Ishikawa (cell line): ENCODE results near the gene REEP3.

Experiments used
- CEBPB ChIP-seq: IDR thresholded peaks from 2 replicates; pipeline ENCODE4 v1.6.1; 2012
- CREB1 ChIP-seq: IDR thresholded peaks from 2 replicates; pipeline ENCODE4 v1.6.1; 2012; ENCODE audit warnings: low read depth
- EGR1 ChIP-seq: IDR thresholded peaks from 2 replicates; pipeline ENCODE4 v1.6.1; 2012
- EP300 ChIP-seq: IDR thresholded peaks from 2 replicates; pipeline ENCODE4 v1.6.1; 2012; ENCODE audit warnings: borderline replicate concordance
- FOXM1 ChIP-seq: IDR thresholded peaks from 2 replicates; pipeline ENCODE4 v1.6.1; 2012; ENCODE audit warnings: low read depth, borderline replicate concordance
- MAX ChIP-seq: IDR thresholded peaks from 2 replicates; pipeline ENCODE4 v1.6.1; 2012
- NFIC ChIP-seq: IDR thresholded peaks from 2 replicates; pipeline ENCODE4 v1.6.1; 2012
- RAD21 ChIP-seq: IDR thresholded peaks from 2 replicates; pipeline ENCODE4 v1.6.1; 2012; ENCODE audit warnings: low read depth
- TAF1 ChIP-seq: IDR thresholded peaks from 2 replicates; pipeline ENCODE4 v1.6.1; 2012; ENCODE audit warnings: low read depth, mild to moderate bottlenecking
- TCF12 ChIP-seq: IDR thresholded peaks from 2 replicates; pipeline ENCODE4 v1.6.1; 2012; ENCODE audit warnings: low read depth
- TEAD4 ChIP-seq: IDR thresholded peaks from 2 replicates; pipeline ENCODE4 v1.6.1; 2012
- USF1 ChIP-seq: IDR thresholded peaks from 2 replicates; pipeline ENCODE4 v1.6.1; 2012
- YY1 ChIP-seq: IDR thresholded peaks from 2 replicates; pipeline ENCODE4 v1.6.1; 2012; ENCODE audit warnings: low read depth
- ZBTB7A ChIP-seq: IDR thresholded peaks from 2 replicates; pipeline ENCODE4 v1.6.1; 2012; ENCODE audit warnings: low read depth
- TF ChIP-seq, protein P1 (sequence below): IDR thresholded peaks from 2 replicates; pipeline ENCODE4 v1.6.1; 2012; ENCODE audit warnings: low read depth, mild to moderate bottlenecking

REEP3 gene

GRCh38 chr10:63618552-63618951 lies 97.4 kb downstream of the REEP3 start:
- no peak for TF ChIP-seq ZBTB7A

DNA sequence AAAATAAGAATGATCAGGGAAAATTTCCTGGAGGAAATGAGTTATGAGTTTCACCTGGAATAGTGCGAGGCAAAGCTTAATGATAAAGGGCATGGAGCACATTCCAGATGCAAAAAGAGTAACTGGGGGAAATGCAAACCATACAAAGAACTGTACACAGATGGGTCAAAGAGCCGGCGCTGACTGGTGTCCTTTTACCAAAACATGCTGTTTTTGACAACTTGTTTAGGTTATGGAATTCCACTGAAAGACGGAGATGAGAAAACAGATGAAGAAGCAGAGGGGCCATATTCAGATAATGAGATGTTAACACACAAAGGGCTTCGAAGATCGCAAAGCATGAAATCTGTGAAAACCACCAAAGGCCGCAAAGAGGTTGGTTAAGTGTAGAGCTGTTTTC lies 98.2 kb downstream of the REEP3 start:
- TF ChIP-seq RAD21 (no peak), FOXM1 (no peak)

DNA sequence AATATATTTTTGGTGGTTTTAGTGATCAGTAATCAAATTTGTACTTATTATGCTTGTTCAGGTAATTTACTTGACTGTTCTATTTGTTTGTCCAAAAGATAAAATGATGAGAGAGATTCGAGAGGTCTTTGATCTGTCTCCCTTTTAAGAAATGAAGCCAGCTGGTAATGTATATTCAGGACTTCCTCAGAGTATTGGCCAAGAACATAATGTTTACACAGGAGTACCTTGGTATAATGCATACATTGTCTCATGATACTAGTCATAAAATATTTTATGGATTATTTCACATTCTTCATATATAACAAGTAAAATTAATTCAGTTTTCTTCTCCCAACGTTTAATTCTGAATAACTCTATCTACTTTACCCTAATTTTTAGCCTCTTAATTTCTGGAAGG lies 100.9 kb downstream of the REEP3 start:
- TF ChIP-seq FOXM1: no peak
- TF ChIP-seq TAF1: no peak
- TF ChIP-seq, protein P1, sequence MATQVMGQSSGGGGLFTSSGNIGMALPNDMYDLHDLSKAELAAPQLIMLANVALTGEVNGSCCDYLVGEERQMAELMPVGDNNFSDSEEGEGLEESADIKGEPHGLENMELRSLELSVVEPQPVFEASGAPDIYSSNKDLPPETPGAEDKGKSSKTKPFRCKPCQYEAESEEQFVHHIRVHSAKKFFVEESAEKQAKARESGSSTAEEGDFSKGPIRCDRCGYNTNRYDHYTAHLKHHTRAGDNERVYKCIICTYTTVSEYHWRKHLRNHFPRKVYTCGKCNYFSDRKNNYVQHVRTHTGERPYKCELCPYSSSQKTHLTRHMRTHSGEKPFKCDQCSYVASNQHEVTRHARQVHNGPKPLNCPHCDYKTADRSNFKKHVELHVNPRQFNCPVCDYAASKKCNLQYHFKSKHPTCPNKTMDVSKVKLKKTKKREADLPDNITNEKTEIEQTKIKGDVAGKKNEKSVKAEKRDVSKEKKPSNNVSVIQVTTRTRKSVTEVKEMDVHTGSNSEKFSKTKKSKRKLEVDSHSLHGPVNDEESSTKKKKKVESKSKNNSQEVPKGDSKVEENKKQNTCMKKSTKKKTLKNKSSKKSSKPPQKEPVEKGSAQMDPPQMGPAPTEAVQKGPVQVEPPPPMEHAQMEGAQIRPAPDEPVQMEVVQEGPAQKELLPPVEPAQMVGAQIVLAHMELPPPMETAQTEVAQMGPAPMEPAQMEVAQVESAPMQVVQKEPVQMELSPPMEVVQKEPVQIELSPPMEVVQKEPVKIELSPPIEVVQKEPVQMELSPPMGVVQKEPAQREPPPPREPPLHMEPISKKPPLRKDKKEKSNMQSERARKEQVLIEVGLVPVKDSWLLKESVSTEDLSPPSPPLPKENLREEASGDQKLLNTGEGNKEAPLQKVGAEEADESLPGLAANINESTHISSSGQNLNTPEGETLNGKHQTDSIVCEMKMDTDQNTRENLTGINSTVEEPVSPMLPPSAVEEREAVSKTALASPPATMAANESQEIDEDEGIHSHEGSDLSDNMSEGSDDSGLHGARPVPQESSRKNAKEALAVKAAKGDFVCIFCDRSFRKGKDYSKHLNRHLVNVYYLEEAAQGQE: no peak
- no peak for TF ChIP-seq YY1
- no peak for TF ChIP-seq CREB1
- no peak for TF ChIP-seq RAD21

DNA sequence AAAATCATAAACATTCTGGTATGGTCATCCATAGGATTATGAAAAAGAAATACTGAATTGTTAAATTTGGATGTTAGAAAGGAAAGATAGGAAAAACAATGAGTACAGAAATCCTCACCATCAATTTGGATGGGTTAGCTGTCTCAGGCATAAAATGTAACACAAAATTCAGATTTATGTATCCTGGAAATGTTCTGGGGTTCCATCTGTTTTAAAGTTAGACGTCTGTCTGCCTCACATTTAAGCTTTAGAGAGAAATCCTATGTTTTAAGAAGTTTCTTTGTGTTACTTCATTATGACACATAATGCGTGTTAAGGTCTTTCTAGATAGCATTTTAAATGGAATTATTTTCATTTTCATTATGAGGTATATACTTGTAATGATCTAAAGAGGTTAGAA lies 103.5 kb downstream of the REEP3 start:
- no peak for TF ChIP-seq CEBPB
- no peak for TF ChIP-seq YY1
- no peak for TF ChIP-seq CREB1
- no peak for TF ChIP-seq EP300
- no peak for TF ChIP-seq EGR1
- TF ChIP-seq NFIC: no peak
- TF ChIP-seq TEAD4: no peak
- TF ChIP-seq ZBTB7A: no peak
- TF ChIP-seq RAD21: no peak
- TF ChIP-seq, protein P1: no peak
- TF ChIP-seq FOXM1: no peak
- no peak for TF ChIP-seq TAF1
- TF ChIP-seq TCF12: no peak

GRCh38 chr10:63627396-63627795 lies 106.2 kb downstream of the REEP3 start:
- no peak for TF ChIP-seq ZBTB7A
- TF ChIP-seq TEAD4: no peak
- no peak for TF ChIP-seq EGR1
- no peak for TF ChIP-seq CREB1
- no peak for TF ChIP-seq CEBPB
- TF ChIP-seq, protein P1: no peak
- no peak for TF ChIP-seq NFIC
- TF ChIP-seq TAF1: no peak
- no peak for TF ChIP-seq TCF12
- no peak for TF ChIP-seq USF1
- TF ChIP-seq MAX: no peak
- no peak for TF ChIP-seq FOXM1
- no peak for TF ChIP-seq RAD21
- TF ChIP-seq YY1: no peak
- TF ChIP-seq EP300: no peak

GRCh38 chr10:63627881-63628296 lies 106.7 kb downstream of the REEP3 start:
- no peak for TF ChIP-seq EP300
- no peak for TF ChIP-seq TAF1
- TF ChIP-seq TEAD4: no peak
- no peak for TF ChIP-seq CEBPB
- TF ChIP-seq, protein P1: no peak
- TF ChIP-seq RAD21: no peak
- TF ChIP-seq ZBTB7A: no peak
- TF ChIP-seq USF1: no peak
- TF ChIP-seq EGR1: no peak
- TF ChIP-seq TCF12: no peak
- TF ChIP-seq YY1: no peak
- TF ChIP-seq FOXM1: no peak
- no peak for TF ChIP-seq NFIC
- no peak for TF ChIP-seq MAX
- TF ChIP-seq CREB1: no peak
